HL-60 (cell line): Measurements from ENCODE around the gene PTPMT1.

Experiments
- CTCF ChIP-seq: IDR thresholded peaks from one replicate; pipeline ENCODE4 v1.5.1; 2011; ENCODE audit warnings: low read length, control low read depth, inconsistent platforms; ENCODE audit not compliant: insufficient read depth
- GABPA ChIP-seq: IDR thresholded peaks from 2 replicates; pipeline ENCODE4 v1.6.1; 2012; ENCODE audit warnings: low read depth
- POLR2AphosphoS5 ChIP-seq: IDR thresholded peaks from 2 replicates; pipeline ENCODE4 v1.6.1; 2012; ENCODE audit warnings: low read depth
- REST ChIP-seq: IDR thresholded peaks from 2 replicates; pipeline ENCODE4 v1.6.1; 2012; ENCODE audit warnings: low read depth; ENCODE audit not compliant: insufficient replicate concordance

- TF ChIP-seq CTCF (no peak), POLR2AphosphoS5 (no peak), GABPA (no peak), REST (no peak)
Observed at GRCh38 chr11:47587039-47587716, 21.8 kb downstream of the PTPMT1 start.
